ENCODE results near the gene AOAH. TPM values are rescaled to one million over a fixed set of nuclear protein-coding genes. Genes with fewer than 3 reads are reported as not detected.
A peak's percentile ranks its signal among the peaks of the same experiment; 100 is the strongest.

Gene AOAH
- total RNA-seq, 2 experiments from 2014 or later, result 17.7 to 18.0 TPM

DNA sequence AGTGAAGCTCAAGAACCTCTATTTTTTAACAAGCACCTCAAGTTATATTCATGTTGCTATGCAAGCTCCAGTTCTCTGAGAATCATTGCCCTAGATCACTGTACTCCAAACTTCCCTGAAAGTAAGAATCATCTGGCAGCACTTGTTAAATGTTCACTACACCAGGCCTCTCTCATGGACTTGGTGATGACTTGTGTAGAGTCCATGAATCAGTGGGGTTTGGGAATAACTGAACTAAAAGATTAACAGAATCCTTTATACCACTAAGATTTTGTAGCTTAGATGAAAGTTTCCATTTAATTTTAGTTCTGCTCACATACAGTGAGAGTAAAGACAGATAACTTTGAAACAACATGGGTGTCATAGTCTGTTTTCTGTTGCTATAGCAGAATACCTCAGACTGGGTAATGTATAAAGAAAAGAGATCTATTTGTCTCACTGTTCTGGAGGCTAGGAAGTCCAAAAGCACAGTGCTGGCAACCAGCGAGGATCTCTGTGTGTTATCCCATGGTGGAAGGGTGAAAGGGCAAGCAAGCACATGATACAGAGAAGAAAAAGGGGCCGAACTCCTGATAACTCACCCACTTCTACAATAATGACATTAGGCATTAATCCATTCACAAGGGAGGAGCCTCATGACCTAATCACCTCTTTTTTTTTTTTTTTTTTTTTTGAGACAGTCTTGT, 27.9 kb upstream of the AOAH start:
- Mint-ChIP-seq H3K36me3 (ENCODE audit: low read depth) (peaks cover 10% of the 10 kb centered on the region), H3K4me3 (no peak overlapping the region), H3K9me3 (ENCODE audit: insufficient read depth) (peaks cover 6% of the 10 kb centered on the region), H3K27me3 (ENCODE audit: low read depth) (peaks cover 4% of the 10 kb centered on the region), H3K27ac (no peak overlapping the region), H3K4me1 (ENCODE audit: low read depth) (peaks cover 22% of the 10 kb centered on the region)
- ChIA-PET POLR2A (no interaction called here), CTCF (interaction anchor here (0.6 to 1.2 kb wide), 2 partner anchors 10 to 13 kb away, joined by 3 to 5 read pairs; no protein-coding TSS in a partner anchor)
- DNase-seq (no peak), ATAC-seq (no peak)

DNA sequence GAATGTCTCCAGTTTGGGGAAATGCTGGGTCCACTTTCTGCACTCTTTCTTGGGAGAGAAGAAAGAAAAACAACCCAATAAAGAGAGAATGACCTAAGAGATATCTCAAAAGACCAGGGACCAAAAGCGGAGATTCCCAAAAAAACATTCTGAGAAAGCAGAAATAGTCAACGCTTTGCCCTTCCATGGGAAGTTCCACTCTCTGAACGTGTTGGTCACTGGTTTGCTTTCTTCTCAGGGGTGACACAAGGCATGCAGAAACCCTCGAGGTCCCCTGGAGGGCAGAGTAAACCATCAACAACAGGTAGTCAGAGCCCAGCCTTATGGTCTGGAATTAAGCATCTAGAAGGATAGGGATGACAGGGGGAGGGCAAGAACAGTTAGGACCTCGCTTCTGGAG, 26.2 kb upstream of the AOAH start:
- ChIA-PET CTCF (interaction anchor here (1.1 to 1.5 kb wide), 3 partner anchors 9 to 38 kb away, joined by 3 read pairs; no protein-coding TSS in a partner anchor), POLR2A (interaction anchor here (0.6 kb wide), 1 partner anchor 229 kb away, joined by 3 read pairs; no protein-coding TSS in a partner anchor)
- Mint-ChIP-seq H3K27me3 (ENCODE audit: low read depth) (peaks cover 4% of the 10 kb centered on the region), H3K36me3 (ENCODE audit: low read depth) (peaks cover 10% of the 10 kb centered on the region), H3K9me3 (ENCODE audit: insufficient read depth) (peaks cover 6% of the 10 kb centered on the region), H3K27ac (no peak overlapping the region), H3K4me3 (no peak overlapping the region), H3K4me1 (ENCODE audit: low read depth) (peaks cover 38% of the 10 kb centered on the region)
- ATAC-seq, result no peak
- DNase-seq, result no peak

DNA sequence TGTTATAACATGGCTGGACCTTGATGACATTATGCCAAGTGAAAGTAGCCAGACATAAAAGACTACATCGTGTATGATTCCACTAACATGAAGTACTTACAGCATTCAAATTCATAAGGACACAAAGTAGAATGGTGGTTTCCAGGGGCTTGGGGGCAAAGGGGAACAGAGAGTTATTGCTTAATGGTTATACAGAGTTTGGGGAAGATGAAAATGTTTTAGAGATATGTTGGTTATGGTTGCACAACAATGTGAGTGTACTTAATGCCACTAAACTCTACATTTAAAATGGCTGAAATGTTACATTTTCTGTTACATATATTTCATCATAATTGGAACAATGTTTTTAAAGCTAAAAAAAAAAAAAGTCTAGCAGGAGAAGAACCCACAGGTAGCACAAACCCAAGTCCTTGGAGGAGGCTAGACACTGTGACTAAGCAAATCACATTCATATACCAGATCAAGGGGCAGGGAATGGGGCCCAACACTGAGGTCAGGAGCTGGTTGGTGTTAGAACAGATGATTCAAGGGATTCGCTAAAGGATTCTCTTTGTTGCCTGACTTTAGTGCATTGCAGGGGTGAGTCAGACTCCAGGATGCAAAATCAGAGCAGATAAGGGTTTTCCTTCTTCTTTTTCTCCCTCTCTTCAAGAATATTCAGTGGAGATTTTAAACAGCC, 25.1 kb upstream of the AOAH start:
- H3K27ac Mint-ChIP-seq, result no peak overlapping the region
- H3K36me3 Mint-ChIP-seq (ENCODE audit: low read depth), result peaks cover 10% of the 10 kb centered on the region
- no peaks in the 10 kb centered on the region for H3K27me3 Mint-ChIP-seq (ENCODE audit: low read depth)
- ATAC-seq (no peak), DNase-seq (no peak)
- H3K4me3 Mint-ChIP-seq, result no peak overlapping the region
- H3K4me1 Mint-ChIP-seq (ENCODE audit: low read depth), result peaks cover 37% of the 10 kb centered on the region
- CTCF ChIA-PET, result interaction anchor here (0.7 to 1.5 kb wide), 5 partner anchors 15 to 349 kb away, joined by 3 to 5 read pairs (median 3); no protein-coding TSS in a partner anchor
- POLR2A ChIA-PET, result no interaction called here
- peaks cover 6% of the 10 kb centered on the region for H3K9me3 Mint-ChIP-seq (ENCODE audit: insufficient read depth)

DNA sequence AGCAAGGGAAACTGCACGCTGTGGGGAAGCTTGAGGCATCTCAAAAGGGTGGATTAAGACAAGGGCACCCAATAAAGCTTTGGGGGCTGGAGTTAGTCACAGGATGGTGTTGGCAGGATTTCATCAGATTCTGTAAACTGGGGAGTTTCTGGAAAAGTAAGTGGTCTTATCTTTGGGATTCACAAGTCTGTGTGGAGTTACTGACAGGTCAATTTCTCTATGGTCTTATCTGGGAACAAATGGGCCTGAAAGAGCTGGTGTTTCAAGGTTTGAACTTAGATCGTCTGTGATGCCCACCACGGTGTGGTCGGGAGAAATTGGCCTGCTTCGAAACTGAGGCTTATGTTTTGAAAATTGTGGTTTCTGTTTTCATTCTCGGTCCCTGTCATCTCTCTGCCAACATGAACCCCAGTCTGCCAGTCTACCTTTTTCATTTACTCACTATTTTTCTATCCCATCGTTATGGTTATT, 23.8 kb upstream of the AOAH start:
- DNase-seq (peak; percentile 35), ATAC-seq (peak; percentile 63)
- Mint-ChIP-seq H3K27ac (peak overlapping the region; percentile 79), H3K36me3 (ENCODE audit: low read depth) (peaks cover 9% of the 10 kb centered on the region), H3K27me3 (ENCODE audit: low read depth) (no peaks in the 10 kb centered on the region), H3K9me3 (ENCODE audit: insufficient read depth) (peaks cover 6% of the 10 kb centered on the region), H3K4me3 (peak overlapping the region; percentile 47), H3K4me1 (ENCODE audit: low read depth) (peaks cover 38% of the 10 kb centered on the region)
- ChIA-PET CTCF (interaction anchor here (0.7 to 1.8 kb wide), 9 partner anchors 8 to 241 kb away, joined by 3 to 6 read pairs (median 4); partner anchors contain the start of gene AOAH), POLR2A (interaction anchor here (0.8 to 1.1 kb wide), 2 partner anchors 30 to 55 kb away, joined by 3 read pairs; no protein-coding TSS in a partner anchor)

DNA sequence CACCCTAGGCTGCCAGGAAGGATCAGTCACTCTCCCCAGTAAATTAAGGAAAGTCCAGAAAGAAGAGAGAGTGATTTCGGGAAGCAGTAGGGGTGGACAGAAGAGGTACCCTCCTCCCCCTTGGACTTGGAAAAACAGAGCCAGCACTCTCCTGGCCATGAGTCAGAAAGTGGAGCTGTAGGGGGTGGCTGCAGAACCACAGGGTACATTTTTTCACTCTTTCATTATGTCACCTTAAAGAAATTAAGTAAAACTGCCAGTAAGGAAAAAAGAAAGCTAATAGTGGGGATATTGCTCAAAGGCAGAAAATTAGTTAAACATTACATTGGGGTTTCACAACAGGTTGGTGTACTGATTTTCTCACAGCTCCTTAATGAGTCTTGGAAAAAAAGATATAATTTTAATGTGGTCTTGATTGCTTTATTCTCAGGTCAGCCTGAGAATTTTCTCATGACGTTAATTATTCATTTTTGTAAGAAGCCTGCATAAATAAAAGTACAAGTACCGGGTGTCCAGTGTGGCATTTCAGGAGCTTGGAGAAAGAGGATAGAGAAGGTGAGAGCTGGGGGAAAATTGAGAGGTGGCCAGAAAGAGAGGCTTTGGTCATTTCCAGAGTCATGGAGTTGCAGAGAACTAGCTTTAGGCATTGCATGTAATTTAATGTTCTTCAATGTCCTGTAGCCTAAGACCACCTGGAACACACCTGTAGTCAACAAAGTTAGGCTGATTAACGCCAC, 23.2 kb upstream of the AOAH start:
- ChIA-PET POLR2A (interaction anchor here (0.6 to 1.1 kb wide), 3 partner anchors 30 to 197 kb away, joined by 3 read pairs; no protein-coding TSS in a partner anchor), CTCF (interaction anchor here (0.7 to 1.8 kb wide), 11 partner anchors 9 to 241 kb away, joined by 3 to 6 read pairs (median 4); partner anchors contain the start of gene AOAH)
- no peaks in the 10 kb centered on the region for H3K27me3 Mint-ChIP-seq (ENCODE audit: low read depth)
- peaks cover 6% of the 10 kb centered on the region for H3K9me3 Mint-ChIP-seq (ENCODE audit: insufficient read depth)
- ATAC-seq (no peak), DNase-seq (no peak)
- H3K4me3 Mint-ChIP-seq, result peak overlapping the region; percentile 47
- H3K4me1 Mint-ChIP-seq (ENCODE audit: low read depth), result peaks cover 42% of the 10 kb centered on the region
- H3K36me3 Mint-ChIP-seq (ENCODE audit: low read depth), result peaks cover 8% of the 10 kb centered on the region
- peak overlapping the region; percentile 79 for H3K27ac Mint-ChIP-seq

DNA sequence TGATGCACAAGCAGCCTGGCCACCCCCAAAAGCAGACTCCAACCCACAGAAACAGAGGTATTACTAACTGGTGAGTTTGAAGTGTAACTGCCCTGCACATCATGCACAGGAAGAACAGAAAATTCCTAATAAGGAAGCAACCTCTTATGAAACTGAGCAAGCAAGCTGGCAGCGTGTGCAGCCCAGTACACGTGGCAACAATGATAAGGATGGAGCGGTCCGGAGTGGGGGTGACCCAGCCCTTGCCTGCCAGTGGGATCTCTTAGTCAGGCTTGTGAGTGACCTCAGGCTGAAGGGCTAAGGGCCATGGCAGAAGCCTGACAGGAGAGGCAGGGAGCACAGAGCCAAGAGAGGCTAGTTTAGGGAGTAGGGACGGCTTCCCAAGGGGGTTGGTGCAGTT, 22.1 kb upstream of the AOAH start:
- no peak overlapping the region for H3K4me3 Mint-ChIP-seq
- peaks cover 42% of the 10 kb centered on the region for H3K4me1 Mint-ChIP-seq (ENCODE audit: low read depth)
- DNase-seq (no peak), ATAC-seq (no peak)
- no peaks in the 10 kb centered on the region for H3K27me3 Mint-ChIP-seq (ENCODE audit: low read depth)
- ChIA-PET CTCF (interaction anchor here (1.5 to 1.8 kb wide), 2 partner anchors 10 to 12 kb away, joined by 4 to 6 read pairs; no protein-coding TSS in a partner anchor), POLR2A (interaction anchor here (0.5 to 0.6 kb wide), 2 partner anchors 26 to 198 kb away, joined by 3 to 5 read pairs; no protein-coding TSS in a partner anchor)
- H3K27ac Mint-ChIP-seq, result no peak overlapping the region
- H3K9me3 Mint-ChIP-seq (ENCODE audit: insufficient read depth), result no peaks in the 10 kb centered on the region
- peaks cover 6% of the 10 kb centered on the region for H3K36me3 Mint-ChIP-seq (ENCODE audit: low read depth)

DNA sequence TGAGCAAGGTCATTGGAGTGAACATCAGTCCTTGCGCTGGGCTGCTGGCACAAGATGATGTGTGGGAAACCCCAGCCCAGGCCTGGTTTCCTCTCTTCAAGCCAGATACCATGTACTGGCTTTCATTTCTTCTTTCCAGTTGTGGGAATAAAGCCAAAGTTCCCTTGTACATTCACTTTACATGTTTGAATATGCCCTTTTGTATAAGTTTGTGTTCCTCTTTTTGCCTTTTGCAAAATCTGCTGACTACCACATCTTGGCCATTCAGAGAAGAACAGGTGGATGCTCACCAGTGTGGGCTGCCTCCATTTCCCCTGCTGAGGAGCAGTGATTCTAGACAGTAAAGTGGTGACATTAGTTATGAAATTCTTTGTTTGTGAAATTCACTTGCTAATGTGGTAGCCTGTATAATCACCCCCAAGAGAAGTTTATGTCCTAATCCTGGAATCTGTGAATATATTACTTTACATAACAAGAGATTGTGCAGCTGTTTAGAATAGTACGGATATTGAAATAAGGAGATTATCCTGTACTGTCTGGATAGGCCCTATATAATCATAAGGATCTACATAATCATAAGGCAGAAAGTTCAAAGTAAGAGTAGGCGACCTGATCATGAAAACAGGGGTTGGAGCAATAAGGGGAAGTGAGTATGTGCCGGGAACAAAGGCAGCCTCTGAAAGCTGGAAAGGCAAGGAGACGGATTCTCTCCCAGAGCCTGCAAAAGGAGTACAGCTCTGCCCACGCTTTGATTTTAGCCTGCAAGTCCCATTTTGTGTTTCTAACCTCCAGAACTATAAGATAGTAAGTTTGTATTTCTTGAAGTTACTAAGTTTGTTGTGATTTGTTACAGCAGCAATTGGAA, 18.8 kb upstream of the AOAH start:
- H3K4me3 Mint-ChIP-seq, result no peak overlapping the region
- ChIA-PET POLR2A (no interaction called here), CTCF (no interaction called here)
- peaks cover 34% of the 10 kb centered on the region for H3K4me1 Mint-ChIP-seq (ENCODE audit: low read depth)
- no peak for ATAC-seq
- H3K36me3 Mint-ChIP-seq (ENCODE audit: low read depth), result peaks cover 2% of the 10 kb centered on the region
- H3K27me3 Mint-ChIP-seq (ENCODE audit: low read depth), result no peaks in the 10 kb centered on the region
- no peak overlapping the region for H3K27ac Mint-ChIP-seq
- no peak for DNase-seq
- no peaks in the 10 kb centered on the region for H3K9me3 Mint-ChIP-seq (ENCODE audit: insufficient read depth)

DNA sequence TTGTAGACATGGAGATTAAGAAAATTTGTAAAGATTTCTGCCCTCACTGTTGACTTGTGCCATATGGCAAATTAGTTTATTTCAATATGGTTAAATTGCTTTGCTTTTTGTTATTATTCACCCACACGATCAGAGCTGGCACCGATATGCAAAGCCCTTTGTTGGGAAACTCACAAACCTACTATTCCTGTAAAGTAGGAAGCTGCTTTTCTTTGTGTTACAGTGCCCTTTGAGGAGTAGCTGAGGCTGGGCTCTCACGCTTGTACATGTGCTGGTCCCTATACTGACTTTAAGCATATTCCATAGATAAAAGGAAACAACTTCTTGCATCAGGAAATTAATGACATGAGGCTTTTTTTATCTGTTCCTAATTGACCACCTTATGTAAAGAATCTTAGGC, 17.6 kb upstream of the AOAH start:
- Mint-ChIP-seq H3K4me1 (ENCODE audit: low read depth) (peaks cover 27% of the 10 kb centered on the region), H3K27ac (no peak overlapping the region), H3K9me3 (ENCODE audit: insufficient read depth) (no peaks in the 10 kb centered on the region), H3K36me3 (ENCODE audit: low read depth) (peaks cover 2% of the 10 kb centered on the region), H3K4me3 (no peak overlapping the region), H3K27me3 (ENCODE audit: low read depth) (no peaks in the 10 kb centered on the region)
- POLR2A ChIA-PET, result no interaction called here
- CTCF ChIA-PET, result no interaction called here
- no peak for DNase-seq
- no peak for ATAC-seq

DNA sequence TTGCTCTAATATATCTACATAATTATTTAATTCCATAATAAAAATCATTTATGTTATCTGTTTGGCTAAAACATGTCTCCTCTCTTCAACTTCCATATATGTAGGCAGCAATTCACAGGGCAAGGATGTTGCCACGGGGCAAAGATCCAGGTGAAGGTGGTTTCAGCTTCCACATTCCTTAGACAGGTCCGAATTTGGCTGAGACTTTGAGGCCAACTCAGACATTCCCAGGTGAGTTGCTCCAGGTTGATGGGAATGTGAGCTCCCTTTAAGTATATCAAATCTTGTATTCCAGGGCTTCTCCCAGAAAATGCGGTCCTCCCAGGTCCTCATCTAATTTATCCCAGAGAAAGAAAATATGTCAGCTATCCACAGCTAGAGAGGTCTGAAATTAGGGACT, 15.1 kb upstream of the AOAH start:
- ATAC-seq, result no peak
- H3K36me3 Mint-ChIP-seq (ENCODE audit: low read depth), result peaks cover 2% of the 10 kb centered on the region
- H3K27me3 Mint-ChIP-seq (ENCODE audit: low read depth), result no peaks in the 10 kb centered on the region
- ChIA-PET CTCF (no interaction called here), POLR2A (no interaction called here)
- peaks cover 32% of the 10 kb centered on the region for H3K4me1 Mint-ChIP-seq (ENCODE audit: low read depth)
- DNase-seq, result peak; percentile 16
- no peak overlapping the region for H3K27ac Mint-ChIP-seq
- no peak overlapping the region for H3K4me3 Mint-ChIP-seq
- H3K9me3 Mint-ChIP-seq (ENCODE audit: insufficient read depth), result no peaks in the 10 kb centered on the region

DNA sequence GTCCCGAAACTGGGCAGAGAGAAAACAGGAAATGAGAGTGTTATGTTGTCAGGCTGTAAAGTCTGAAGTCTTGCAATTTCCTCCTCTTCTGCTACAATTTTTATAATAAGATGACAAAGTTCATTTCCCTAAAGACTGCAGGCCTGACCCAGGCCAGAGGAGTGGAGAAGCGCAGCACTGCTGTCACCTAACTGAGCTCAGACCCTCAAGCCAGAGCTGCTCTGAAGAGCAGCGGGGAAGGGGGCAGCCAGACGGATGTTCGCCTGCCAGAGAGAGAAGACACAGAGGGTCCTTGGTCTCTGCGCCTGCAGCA, 12.6 kb upstream of the AOAH start:
- peaks cover 40% of the 10 kb centered on the region for H3K4me1 Mint-ChIP-seq (ENCODE audit: low read depth)
- POLR2A ChIA-PET, result no interaction called here

More for the DNA sequence above, 12.6 kb upstream of the AOAH start:
- Mint-ChIP-seq H3K27ac (peak overlapping the region; percentile 84), H3K4me3 (peak overlapping the region; percentile 46), H3K27me3 (ENCODE audit: low read depth) (no peaks in the 10 kb centered on the region), H3K36me3 (ENCODE audit: low read depth) (peaks cover 16% of the 10 kb centered on the region), H3K9me3 (ENCODE audit: insufficient read depth) (peaks cover 17% of the 10 kb centered on the region)
- CTCF ChIA-PET, result no interaction called here
- ATAC-seq, result peak; percentile 57
- no peak for DNase-seq

Measured in activated CD8-positive, alpha-beta T cell treated with anti-CD3 and anti-CD28 coated beads, Interleukin-2, amount 10 ng/mL, durations not matched to agents 7 days and 5 days (primary cell).